ENCODE results near the gene SYCP1.

GRCh38 chr1:115013792-115014191 is 159.1 kb downstream of the SYCP1 start:
- TF ChIP-seq, protein P1, sequence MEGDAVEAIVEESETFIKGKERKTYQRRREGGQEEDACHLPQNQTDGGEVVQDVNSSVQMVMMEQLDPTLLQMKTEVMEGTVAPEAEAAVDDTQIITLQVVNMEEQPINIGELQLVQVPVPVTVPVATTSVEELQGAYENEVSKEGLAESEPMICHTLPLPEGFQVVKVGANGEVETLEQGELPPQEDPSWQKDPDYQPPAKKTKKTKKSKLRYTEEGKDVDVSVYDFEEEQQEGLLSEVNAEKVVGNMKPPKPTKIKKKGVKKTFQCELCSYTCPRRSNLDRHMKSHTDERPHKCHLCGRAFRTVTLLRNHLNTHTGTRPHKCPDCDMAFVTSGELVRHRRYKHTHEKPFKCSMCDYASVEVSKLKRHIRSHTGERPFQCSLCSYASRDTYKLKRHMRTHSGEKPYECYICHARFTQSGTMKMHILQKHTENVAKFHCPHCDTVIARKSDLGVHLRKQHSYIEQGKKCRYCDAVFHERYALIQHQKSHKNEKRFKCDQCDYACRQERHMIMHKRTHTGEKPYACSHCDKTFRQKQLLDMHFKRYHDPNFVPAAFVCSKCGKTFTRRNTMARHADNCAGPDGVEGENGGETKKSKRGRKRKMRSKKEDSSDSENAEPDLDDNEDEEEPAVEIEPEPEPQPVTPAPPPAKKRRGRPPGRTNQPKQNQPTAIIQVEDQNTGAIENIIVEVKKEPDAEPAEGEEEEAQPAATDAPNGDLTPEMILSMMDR (IDR thresholded peaks at IDR 0.05; ENCODE audit: low read depth, low read length) = no peak
- no peak for TF ChIP-seq MAX (IDR thresholded peaks at IDR 0.05; ENCODE audit: low read depth, low read length)
- TF ChIP-seq POLR2A (IDR thresholded peaks at IDR 0.05; ENCODE audit: extremely low read depth, insufficient read length) = no peak

Data from NB4 (cell line).